Measurements from ENCODE around the gene CRK.
"Not testable (repeated sequence)": the region's sequence is repeated elsewhere in the genome, so short reads cannot be mapped to it uniquely, and the experiment has no call there.

Gene CRK

DNA sequence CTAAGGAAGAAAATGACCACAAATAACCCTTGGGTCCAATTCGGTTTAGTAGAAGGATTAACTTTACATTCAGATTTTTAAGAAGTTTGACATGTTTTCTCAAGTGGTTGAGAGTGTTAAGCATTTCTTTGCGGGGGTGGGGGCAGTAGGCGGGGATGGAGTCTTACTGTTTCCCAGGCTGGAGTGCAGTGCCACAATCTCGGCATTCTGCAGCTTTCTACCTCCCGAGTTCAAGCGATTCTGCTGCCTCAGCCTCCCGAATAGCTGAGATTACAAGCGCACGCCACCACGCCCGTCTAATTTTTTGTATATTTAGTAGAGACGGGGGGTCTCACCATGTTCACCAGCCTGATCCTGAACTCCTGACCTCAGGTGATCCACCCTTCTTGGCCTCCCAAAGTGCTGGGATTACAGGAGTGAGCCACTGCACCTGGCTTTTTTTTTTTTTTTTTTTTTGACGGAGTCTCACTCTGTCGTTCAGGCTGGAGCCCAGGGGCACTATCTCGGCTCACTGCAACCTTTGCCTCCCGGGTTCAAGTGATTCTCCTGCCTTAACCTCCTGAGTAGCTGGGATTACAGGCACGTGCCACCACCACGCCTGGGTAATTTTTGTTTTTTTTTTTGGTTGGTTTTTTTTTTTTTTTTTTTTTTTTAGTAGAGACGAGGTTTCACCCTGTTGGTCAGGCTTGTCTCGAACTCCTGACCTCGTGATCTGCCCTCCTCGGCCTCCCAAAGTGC, 68.4 kb downstream of the CRK start:
- not testable (repeated sequence) for DNase-seq (ENCODE audit: low spot score)

DNA sequence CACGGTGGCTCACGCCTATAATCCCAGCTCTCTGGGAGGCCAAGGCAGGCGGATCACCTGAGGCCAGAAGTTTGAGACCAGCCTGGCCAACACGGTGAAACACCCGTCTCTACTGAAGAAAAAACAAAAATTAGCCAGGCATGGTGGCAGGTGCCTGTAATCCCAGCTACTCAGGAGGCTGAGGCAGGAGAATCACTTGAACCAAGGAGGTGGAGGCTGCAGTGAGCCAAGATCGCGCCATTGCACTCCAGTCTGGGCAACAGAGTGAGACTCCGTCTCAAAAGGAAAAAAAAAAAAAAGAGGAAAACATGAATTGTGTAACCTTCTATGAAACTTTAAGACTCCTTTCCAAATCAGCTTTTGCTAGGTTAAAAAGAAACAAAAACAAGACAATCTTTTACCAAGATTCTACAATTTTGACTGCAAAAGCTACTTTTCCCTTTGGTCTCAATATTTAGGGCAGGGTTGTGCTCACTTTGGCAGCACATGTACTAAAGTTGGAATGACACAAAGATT, 69.3 kb downstream of the CRK start:
- DNase-seq (ENCODE audit: low spot score) = not testable (repeated sequence)

DNA sequence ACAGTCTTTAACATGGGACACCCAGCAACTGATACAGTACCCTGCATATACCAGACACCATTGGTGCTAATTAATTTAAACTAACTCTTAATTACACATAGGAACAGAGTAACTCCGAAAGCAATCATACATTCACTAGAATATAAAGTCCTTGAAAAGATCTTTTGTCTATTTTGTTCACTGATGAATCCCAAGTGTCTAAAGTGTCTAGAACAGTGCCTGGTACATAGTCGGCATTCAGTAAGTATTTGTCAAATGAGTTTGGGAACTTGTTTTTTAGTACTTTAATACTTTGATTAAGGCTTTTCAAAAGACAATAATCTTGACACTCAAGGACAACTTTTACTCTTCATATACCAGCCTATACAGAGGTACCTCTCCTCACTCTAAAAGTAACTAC, 69.8 kb downstream of the CRK start:
- DNase-seq (ENCODE audit: low spot score) = no peak

DNA sequence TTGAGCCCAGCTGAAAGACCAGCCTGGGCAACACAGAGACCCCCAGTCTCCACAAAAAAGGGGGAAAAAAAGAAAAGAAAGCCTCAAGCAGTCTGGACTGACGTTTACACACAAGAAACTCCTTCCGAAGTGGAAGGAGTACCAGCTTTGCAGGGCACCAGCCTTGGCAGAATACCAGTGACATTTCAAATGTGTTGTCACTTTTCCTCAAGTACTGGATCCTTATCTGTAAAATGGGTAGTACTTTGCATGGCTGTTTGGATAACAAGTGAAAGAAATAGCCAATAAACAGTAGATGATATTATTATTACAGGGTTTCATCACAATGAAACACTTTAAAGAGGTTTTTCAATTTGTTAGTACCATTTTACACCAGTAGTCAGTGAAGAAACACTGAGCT, 70.2 kb downstream of the CRK start:
- DNase-seq (ENCODE audit: low spot score) = no peak

DNA sequence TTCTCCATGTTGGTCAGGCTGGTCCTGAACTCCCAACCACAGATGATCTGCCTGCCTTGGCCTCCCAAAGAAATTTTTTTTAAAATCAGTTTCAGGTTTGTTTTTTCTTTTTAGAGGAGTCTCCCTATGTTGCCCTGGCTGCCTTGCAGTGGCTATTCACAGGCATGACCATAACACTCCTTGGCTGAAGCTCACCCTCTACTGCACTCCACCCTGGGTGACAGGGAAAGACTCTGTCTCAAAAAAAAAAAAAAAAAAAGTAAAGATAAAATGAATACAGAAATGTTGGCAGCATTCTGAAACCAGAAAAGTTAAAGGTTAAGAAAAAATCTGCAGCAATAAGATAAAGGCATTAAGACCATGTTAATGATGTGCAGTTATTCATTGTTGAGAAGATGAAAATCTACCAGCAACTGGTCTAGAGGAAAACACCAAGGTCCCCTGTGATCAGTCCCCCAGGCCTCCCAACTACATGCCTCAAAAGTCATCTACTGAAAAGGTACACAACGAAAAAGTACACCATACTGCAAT, 71.1 kb downstream of the CRK start:
- no peak for DNase-seq (ENCODE audit: low spot score)

DNA sequence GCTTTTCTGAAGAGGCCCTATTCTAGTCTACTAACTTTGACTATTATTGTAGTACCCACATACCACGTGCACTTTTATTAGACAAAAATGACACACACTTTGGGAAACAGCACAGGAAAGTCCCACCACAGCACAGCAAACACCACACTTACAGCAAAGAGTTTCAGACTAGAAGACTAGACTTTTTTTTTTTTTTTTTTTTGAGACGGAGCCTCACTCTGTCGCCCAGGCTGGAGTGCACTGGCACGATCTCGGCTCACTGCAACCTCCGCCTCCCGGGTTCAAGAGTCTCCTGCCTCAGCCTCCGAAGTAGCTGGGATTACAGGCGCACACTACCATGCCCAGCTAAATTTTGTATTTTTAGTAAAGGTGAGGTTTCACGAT, 76.1 kb downstream of the CRK start:
- no peak for DNase-seq (ENCODE audit: low spot score)

DNA sequence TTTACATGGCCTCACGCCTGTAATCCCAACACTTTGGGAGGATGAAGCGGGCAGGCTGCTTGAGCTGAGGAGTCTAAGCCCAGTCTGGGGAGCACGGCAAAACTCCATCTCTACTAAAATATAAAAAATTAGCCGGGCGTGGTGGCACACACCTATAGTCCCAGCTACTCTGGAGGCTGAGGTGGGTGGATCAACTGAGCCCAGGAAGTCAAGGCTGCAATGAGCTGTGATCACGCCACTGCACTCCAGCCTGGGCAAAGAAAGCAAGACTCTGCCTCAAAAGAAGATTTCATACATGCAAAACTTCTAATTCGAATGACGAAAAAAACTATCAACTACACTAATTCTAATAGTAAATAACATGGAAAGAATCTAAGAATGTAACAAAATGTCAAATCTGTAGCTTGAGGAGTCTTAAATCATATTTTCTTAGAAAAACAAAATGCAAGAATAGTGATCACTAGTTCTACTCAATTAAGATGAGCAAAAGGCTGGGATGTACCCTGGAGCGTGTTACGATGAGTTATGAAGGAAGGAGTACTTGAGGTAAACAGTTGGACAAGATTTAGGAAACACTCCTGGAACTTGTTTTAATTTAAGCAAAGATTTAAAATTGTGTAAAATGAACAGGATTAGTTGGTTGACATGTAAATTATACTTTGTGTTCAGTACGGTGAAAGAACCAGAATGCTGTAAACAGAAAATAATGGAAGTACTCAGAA, 76.7 kb downstream of the CRK start:
- no peak for DNase-seq (ENCODE audit: low spot score)

DNA sequence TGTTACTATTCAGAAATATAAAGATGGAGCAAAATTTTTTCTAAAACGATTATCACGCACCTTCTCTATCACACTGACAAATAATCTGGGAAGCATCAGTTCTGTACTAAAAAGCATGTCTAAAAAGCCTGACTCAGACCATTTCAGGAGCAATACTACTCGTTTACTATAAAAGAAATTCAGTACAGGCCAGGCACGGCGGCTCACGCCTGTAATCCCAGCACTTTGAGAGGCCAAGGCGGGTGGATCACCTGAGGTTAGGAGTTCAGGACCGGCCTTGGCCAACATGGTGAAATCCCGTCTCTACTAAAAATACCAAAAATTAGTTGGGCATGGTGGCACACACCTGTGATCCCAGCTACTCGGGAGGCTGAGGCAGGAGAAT, 77.6 kb downstream of the CRK start:
- DNase-seq (ENCODE audit: low spot score) = not testable (repeated sequence)

DNA sequence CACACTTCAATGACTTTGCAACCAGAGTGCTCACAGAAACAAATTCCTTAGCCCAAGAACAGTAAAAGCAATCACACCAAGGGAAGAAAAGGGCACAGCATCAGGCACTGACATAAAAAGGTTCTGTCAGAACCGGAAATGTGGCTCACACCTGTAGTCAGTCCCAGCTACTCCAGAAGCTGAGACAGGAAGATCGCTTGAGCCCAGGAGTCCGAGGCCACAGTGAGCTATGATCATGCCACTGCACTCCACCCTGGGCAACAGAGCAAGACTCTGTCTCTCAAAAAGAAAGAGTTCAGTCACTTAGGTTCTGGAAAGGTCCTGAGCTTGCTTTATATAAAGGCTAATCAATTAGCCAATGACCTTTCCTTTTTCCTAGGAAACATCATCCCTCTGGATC, 78.7 kb downstream of the CRK start:
- DNase-seq (ENCODE audit: low spot score) = no peak

DNA sequence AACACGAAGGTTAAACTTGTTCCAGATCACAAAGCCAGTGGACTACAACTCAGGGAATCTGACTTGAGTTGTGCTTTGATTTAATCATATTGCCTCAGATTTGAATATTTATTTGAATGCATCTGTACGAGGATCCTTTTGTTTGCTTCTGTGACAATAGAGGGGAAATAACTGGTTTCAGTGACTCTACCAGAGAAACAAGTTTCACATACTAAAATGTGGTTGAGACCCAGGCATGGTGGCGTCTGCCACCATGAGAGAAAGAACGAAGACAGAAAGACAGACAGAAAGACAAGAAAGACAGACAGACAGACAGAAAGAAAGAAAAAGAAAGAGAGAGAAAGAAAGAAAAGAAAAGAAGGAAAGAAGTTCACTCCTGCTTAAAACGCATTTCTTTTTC, 80.0 kb downstream of the CRK start:
- DNase-seq (ENCODE audit: low spot score) = no peak

DNA sequence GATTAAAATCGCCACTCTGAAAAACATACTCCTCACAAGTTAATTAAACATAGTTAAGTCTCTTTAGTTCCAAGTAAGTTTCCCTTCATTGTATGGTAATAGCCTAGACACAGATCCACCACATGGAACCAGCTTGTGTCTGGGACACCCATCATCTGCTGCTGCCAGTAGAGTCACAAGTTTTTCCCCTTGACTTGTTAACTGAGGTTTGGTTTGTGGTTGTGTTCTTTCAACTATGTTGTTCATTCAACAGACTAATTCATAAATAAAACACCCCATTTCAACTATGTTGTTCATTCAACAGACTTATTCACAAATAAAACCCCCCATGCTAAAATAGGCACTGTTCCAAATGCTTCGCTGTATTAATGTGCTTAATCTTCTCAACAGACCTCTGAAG, 80.4 kb downstream of the CRK start:
- no peak for DNase-seq (ENCODE audit: low spot score)

DNA sequence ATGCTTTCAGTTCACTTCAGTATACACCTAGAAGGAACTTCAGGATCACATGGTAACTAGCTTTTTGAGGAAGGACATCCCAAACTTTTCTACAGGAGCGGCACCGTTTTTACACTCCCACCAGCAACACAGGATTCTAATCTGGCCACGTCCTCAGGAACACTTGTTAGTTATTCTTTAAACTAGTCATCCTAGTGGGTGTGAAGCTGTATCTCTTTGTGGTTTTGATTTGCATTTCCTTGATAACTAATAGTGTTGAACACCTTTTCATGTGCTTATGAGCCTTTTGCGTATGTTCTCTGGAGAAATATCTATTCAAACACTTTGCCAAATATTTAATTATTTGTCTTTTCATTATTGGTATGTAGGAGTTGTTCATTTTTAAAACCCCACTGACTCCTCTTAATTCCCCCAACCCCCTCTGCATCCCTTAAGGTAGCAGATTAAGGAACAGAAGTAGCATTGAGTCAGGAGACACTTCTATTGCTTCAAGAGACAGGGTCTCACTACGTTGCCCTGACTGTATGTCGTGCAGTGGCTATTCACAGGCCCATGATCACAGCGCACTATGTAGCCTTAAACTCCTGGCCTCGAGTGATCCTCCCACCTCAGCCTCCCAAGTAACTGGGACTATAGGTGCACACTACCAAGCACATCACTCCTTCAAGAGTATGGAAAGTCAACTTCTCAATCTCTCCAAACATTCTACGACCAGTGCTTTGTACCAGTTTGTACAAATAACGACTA, 81.4 kb downstream of the CRK start:
- no peak for DNase-seq (ENCODE audit: low spot score)

DNA sequence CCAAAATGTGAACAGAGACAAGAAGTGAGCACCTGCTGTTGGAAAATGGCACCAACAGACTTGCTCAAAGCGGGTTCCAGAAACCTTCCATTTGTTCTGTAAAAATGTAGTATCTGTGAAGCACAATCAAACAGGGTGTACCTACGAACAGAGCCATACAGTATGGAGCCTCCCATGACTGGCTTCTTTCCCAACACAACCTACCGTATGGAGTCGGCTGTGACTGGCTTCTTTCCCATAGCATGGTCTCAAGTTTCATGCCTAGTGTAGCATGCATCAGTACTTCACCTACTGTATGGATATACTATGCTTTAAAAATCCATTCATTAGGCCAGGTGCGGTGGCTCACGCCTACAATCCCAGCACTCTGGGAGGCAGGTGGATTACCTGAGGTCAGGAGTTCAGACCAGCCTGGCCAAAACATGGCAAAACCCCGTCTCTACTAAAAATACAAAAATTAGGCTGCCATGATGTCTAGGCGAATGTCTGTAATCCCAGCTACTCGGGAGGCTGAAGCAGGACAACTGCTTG, 82.3 kb downstream of the CRK start:
- no peak for DNase-seq (ENCODE audit: low spot score)

DNA sequence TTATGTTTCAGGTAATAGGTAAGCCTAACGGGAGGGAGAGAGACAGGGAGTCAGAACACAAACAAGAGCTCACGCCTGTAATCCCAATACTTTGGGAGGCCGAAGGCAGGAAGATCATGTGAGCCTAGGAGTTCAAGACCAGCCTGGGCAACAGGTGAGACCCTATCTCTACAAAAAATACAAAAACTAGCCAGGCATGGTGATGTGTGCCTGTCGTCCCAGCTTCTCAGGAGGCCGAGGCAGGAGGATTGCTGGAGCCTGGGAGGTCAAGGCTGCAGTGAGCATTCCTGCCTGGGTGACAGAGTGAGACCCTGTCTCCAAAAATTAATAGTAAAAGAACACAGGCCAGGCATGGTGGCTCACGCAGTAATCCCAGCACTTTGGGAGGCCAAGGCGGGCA, 83.4 kb downstream of the CRK start:
- no peak for DNase-seq (ENCODE audit: low spot score)

DNA sequence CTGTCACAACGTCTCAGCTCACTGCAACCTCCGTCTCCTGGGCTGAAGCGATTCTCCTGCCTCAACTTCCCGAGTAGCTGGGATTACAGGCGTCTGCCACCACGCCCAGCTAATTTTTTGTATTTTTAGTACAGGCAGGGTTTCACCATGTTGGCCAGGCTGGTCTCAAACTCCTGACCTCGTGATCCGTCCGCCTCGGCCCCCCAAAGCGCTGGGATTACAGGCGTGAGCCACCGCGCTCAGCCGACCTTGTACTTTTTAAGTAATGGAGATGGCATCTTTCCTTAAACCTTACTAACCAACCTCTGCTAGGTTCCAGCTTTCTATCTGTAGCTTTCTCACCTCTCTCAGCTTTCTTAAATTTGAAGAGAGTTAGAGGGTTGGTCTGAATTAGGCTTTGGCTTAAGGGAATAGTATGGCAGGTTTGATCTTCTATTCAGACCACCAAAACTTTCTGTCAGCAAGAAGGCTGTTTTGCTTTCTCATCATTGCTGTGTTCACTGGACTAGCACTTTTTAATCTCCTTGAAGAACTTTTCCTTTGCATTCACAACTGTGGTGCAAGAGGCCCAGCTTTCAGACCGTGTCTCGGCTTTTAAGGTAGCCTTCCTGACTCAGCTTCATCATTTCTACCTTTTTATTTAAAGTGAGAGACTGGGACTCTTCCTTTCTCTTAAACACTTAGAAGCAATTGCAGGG, 84.0 kb downstream of the CRK start:
- no peak for DNase-seq (ENCODE audit: low spot score)
